Skeletal muscle cell (primary cell): ENCODE measurements around the gene CLDND1.

Experiments
- DNase-seq: peaks from one replicate; pipeline ENCODE4 v3.0.0-alpha.2; 2010; ENCODE audit warnings: low read depth
- H3K4me3 ChIP-seq: 2 replicates; pipeline ENCODE4 v1.5.1; 2011; ENCODE audit warnings: low read depth, mild to moderate bottlenecking, control low read depth, low read length, moderate library complexity

The CLDND1 gene

DNA sequence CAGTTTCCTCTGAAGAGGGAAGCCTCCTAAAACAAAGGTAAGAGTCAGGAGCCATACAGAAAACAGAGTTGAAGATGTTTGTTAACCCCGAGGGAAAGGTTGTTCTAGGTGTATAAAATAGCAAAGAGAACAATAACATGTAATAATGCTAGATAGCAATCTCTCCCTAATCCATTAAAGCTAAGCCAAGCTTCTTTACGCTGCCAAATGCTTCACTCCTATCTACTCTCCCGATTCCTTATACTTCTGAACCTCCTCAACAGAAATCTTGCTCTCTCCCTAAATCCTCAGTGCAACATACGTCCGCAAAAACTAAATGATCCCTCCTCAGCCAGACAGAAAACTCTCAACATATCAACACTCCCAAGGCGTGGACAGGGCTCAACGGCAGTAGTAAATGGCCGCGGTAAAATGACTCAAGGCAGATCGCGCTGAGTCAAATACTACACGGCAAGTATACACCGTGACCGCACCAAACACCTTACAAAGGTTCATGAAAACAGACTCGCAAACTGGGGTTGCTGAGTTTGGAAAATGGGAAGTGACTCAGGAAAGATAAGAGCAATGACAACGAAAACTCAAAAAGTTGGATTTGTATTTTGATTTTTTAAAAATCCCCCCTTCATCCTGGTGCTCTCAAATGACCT lies 682 bp downstream of the CLDND1 start:
- peak overlapping the region; percentile 84 for H3K4me3 ChIP-seq
- peak; percentile 24 for DNase-seq

DNA sequence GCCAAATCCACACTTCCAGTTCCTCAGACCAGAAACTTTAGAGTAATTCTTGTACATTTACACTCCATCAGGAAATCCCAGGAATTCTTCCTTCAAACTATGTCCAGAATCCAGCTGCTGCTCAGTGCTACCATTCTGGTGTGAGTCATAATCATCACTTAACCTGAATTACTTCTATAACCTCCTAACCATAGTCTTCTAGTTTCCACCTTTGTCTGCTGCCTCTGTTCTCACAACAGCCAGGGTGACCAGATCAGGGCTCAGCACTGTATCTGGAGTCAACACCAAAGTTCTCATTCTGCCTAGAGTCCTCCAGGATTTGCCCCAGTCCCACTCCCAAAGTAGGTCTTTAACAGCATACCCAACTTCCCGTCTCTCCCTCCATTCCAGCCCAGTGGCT lies 3.4 kb downstream of the CLDND1 start:
- no peak for DNase-seq
- H3K4me3 ChIP-seq, result no peak overlapping the region

DNA sequence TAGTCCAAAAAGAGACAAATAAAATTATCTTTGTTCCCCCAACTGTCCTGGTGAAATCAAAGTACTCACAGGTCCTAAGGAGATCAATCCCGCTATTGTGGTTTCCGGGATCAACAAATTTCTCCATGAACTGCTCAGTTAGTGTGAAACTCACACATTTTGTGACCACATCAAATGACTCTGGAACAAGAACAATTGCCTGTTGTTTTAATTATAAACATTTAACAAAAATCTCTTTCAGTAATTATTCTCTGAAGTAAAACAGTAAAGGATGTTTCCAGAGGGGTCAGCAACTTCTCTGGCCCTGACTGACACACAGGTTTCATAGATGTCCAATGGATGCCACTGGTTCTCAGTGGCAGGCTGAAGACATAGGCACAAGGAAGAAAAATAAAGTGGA lies 3.9 kb downstream of the CLDND1 start:
- H3K4me3 ChIP-seq, result no peak overlapping the region
- DNase-seq, result no peak

DNA sequence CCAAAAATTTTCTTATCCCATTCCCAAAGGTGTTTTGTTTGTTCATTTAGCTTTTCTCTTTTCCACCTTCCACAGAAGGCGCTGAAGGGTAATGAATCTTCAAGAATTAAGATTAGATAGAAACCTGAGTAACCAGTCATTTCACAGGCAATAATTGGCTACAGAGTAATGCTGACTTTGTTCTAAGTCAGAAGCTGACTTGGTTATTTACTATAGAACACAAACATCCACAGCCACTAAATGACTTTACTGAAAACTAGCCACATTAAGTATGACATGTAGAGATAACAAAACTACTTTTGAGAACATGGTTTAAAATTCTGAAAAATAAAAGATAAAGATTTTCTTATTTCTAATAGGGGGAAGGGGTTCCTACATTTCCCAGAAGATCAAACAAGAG lies 7.8 kb downstream of the CLDND1 start:
- no peak overlapping the region for H3K4me3 ChIP-seq
- DNase-seq, result no peak

DNA sequence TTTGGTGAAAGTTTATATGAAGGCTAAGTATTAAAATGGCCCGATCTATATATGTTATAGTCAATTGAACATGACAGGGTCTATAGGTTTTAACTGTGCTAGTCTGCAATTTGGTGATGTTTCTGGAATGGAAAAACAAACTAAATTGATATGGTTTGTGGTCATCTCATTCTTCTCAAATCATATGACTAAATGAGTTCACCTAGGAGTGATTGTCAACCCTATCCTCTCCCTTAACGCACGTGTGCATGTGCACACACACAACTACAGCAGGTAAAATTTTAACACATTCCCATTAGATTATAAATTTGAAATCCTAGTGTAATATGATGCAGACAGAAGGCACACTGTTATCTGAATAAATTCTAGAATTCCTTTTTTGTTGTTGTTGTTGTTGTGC lies 9.0 kb downstream of the CLDND1 start:
- no peak for DNase-seq
- no peak overlapping the region for H3K4me3 ChIP-seq

DNA sequence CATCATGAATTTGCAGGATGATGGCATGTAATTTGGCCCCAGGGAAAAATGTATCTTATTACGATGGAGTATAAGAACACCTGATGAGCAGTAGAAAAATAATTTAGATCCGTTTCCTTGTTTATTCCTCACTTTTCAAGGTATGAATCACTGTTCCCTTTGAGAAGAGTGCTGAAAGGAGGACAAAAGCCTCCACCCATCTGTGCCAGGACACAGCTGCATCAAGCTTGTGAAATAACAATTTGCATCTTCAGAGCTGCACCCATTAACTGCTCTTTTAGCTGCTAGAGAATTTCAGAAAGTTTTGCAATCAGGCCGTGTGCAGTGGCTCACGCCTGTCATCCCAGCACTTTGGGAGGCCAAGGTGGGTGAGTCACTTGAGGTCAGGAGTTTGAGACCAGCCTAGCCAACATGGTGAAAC lies 9.6 kb downstream of the CLDND1 start:
- peak; percentile 71 for DNase-seq
- no peak overlapping the region for H3K4me3 ChIP-seq

DNA sequence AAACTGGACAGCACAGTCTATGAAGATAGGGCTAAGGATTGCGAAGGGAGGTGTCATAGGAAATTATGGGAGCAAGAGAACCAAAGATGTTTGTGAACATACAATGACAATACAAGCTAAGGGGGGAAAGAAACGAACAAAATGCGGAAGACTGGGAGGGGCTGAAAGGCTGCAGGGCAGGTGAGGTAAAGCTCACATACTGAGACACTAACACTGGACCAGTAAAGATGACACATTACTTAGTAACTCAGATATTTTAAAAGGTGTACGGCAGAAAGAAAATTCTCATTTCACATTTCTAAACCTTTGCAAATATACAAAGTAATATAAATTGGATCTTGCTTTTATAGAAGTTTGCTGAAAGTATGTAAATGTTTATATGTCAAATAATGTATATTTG lies 10.1 kb downstream of the CLDND1 start:
- H3K4me3 ChIP-seq, result no peak overlapping the region
- DNase-seq, result no peak

DNA sequence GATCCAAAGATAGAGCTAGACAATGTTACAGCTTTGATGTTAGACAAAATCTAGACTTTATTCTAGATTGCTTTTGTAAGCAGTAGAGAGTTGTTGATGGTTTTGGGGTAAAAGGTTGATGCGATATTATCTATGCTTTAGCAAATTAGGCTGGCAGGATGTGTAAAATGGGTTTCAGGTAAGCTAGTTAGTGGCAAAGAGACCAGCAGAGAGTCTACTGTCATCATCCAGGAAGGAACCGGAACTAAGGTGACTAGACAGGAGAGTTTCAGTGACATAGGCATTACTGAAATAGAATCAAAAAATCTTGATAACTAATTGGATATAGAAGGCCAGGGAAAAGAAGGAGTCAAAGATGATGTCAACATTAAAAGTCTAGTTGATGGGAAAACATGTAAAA lies 14.1 kb downstream of the CLDND1 start:
- DNase-seq, result no peak
- no peak overlapping the region for H3K4me3 ChIP-seq

DNA sequence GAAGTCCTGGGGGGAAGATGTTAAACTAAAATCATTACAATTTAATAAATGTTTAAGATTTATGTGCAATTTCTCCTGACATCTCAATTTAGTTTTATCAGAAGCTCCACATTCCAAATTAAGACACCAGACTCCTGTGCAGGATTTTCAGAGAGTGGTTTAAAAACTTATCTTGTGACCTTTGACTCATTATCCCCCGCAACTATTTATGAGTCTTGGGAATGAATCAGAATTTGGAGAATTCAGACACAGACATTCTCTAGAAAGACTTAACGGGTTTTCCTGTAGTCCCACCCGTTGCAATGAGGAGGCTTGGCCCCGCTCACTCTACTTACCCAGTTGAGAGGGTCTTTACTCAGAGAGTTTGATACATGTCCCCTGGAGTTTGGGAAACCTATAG lies 18.2 kb downstream of the CLDND1 start:
- no peak for DNase-seq
- no peak overlapping the region for H3K4me3 ChIP-seq

DNA sequence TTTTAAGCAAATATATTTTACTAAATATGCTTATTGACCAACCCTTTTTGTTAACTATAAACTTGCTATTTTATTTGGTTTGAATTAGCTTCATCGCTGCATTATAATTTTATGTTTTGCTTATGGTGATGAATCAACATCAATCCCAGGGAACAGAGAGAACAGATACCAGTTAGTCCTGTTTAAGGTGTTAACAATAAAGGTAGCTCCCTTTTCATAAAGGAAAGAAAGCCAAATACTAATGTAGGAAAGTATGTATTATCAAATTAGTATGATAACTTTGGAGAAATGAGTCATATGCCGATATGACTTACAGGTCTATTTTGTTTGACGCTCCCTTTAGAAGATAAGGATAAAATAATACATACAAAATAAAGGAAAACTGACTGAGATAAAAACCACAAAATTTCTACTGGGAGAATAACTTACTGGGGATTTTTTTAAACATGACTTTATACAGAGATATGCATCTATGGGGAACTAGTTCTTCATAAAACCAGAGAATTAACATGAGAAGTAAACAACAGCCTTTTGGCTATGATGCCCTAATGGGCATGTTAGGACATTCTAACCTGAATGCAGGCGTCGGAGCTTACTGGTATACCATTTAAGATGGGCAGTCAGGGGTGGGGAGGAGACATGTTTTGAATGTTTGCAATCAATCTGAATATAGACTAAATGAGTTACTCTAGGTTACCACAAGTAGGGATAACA lies 20.7 kb downstream of the CLDND1 start:
- no peak overlapping the region for H3K4me3 ChIP-seq
- no peak for DNase-seq

DNA sequence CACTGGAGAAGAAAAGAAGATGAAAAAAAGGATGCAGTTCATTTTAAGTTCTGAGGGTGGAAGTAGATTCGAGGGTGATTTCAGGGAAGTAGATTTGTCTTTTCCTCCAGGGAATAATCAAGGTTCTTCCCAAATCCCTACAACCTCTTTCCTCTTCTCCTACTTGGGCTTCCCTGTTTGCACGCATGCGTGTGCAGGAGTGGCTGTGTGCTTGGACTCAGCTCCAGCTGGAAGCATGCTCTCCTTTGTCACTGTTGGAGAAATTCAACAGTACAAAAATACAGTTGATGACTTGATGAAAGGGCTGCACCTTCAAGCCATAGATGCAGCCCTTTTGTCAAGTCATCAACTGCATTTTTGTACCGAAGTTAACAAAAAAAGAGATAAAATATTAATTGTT lies 21.4 kb downstream of the CLDND1 start:
- no peak overlapping the region for H3K4me3 ChIP-seq
- no peak for DNase-seq

DNA sequence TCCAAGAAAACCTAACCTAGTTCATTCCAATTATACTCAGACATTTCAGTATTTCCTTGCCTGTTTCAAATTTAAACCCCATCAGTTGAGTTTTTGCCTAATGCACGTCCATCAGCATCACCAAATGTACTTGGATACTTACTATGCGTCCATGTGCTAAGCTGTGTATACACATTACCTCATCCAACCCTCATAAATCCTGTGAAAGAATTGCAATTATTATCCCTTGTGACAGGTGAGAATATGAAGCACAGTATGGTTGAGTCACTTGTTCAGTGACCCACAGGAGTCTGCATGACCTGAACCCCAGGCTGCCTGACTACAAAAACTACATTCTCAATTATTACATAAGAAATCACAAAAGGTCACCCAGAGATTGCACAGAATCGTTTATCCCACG lies 22.7 kb downstream of the CLDND1 start:
- DNase-seq, result no peak
- no peak overlapping the region for H3K4me3 ChIP-seq

DNA sequence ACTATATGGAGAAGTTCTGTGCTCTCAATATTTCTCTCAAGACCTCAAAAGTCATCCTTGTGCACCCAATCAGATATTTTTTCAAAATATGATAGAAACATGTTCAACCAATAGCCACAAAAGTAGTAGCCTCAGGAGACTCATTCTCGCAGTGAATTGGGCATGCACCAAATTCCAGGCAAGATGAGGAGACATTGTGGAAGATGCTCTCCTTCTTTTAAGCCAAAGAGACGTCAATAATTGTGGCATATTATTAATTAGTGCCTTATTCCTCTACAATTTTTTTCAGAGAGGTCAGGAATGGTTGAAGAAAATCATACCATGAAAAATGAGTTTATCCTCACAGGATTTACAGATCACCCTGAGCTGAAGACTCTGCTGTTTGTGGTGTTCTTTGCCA lies 25.3 kb downstream of the CLDND1 start, which contains the start of gene OR5K2:
Gene OR5K2, plus strand, starts transcription at position 301 of the 400 bp plus-strand sequence. Its CDS starts 0 bp downstream, at position 301.
- no peak within 1 kb of the TSS for H3K4me3 ChIP-seq
- no peak for DNase-seq

DNA sequence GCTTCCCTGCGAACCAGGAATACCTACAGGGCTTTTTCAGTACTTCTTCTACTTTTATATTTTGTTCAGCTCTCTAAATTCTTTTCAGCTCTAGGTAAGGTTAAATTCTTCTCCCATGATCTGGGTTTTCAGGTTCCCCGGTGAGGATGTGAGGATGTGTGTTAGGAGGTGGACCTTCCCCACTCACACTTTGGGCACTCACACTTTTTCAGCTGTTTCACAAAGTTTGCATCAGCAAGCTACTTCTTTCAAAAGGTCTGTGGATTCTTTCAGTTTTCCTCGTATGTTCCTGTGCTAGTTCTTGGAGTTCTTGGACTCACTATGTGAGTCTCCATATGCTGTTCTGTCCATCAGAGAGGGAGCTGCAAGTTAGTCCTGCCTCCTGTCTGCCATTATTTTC lies 39.1 kb downstream of the CLDND1 start:
- no peak overlapping the region for H3K4me3 ChIP-seq
- no peak for DNase-seq

DNA sequence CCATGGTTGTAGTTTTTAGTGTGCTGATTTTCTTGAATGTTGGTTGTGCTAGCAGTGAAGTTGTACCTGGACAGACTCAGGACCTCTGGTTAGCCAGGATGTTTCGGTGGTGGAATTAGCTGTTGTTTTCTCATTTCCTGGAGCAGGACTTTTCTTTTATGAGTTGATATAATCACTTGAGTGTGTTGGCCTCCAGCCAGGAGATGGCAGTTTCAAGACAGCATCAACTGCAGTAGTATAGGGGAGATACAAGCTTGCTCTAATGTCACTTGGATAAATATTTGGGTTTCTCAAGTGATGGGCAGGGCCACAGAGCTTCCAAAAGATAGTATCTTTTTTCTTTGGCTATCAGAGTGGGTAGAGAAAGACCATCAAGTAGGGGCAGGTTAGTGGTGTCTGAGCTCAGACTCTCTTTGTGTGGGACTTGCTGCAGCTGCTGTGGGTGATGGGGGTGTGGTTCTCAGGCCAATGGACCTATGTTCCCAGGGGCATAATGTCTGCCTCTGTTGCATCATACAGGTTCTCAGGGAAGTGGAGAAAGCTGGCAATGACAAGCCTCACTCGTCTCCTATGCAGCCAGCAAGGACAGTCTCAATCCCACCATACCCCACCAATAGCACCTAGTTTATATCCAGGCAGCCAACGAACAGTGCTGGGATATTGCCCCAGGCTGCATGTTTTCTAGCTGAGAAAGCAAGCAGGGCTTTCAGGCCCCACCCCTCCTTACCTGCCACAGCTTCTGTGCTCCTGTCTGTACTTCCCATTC lies 39.8 kb downstream of the CLDND1 start:
- no peak overlapping the region for H3K4me3 ChIP-seq
- DNase-seq, result no peak
